ENCODE measurements around the gene ZMYND8.

DNA sequence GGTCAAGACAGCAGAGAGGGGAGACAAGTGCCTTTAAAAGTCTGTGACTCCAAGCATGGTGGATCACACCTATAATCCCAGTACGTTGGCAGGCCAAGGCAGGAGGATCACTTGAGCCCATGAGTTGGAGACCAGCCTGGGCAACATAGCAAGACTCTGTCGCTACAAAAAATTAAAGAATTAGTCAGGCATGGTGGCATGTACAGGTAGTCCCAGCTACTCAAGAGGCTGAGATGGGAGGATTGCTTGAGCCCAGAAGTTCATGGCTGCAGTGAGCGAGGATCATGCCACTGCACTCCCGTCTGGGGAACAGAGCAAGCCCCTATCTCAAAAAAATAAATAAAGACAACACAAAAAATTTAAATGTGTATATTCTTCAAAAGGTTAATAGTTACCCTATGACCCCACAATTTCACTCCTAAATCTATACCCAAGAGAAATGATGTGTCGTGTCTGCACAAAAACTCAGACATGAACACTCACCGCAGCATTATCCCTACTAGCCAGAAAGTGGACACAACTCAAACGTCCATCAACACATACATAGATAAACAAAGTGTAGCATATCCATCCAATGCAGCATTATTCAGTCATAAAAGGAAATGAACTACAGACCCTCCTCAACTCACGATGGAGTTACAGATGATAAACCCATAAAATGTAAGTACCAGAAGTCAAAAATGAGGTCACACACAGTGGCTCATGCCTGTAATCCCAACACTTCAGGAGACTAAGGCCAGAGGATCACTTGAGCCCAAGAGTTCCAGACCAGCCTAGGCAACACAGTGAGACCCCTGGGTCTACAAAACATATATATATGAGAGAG lies 23.9 kb downstream of the ZMYND8 start:
- TF ChIP-seq CTCF (IDR thresholded peaks at IDR 0.05) (no peak), POLR2A (IDR thresholded peaks at IDR 0.05) (no peak)

Measured in thyroid gland (tissue), 4 donors.